ENCODE results near the gene DNAAF9. TPM values are rescaled to one million over a fixed set of nuclear protein-coding genes. Genes with fewer than 3 reads are reported as not detected.

Gene DNAAF9
- 10 to 100 TPM; 14.2 to 26.1 (median 19.5) TPM for total RNA-seq
- polyA plus RNA-seq, result 10 to 100 TPM in 1 of 3 donors, 1 to 10 TPM in 2; 6.9 to 10.9 (median 7.7) TPM
- long read RNA-seq, donor 1, result 0 reads
- long read RNA-seq, donor 2, full-length matches to known transcripts, result 1 of 1 reads
- long read RNA-seq, donor 2, partial matches to known transcripts, result 0 of 1 reads
- long read RNA-seq, donor 2, other reads (novel, unspliced or antisense), result 0 of 1 reads
- long read RNA-seq, donor 3, result 0 reads
- long read RNA-seq, donor 4, partial matches to known transcripts, result 2 of 8 reads
- long read RNA-seq, donor 4, other reads (novel, unspliced or antisense), result 6 of 8 reads
- long read RNA-seq, donor 5, full-length matches to known transcripts, result 3 of 17 reads
- long read RNA-seq, donor 5, partial matches to known transcripts, result 9 of 17 reads
- long read RNA-seq, donor 5, other reads (novel, unspliced or antisense), result 5 of 17 reads
- long read RNA-seq, donor 6, partial matches to known transcripts, result 1 of 6 reads
- long read RNA-seq, donor 6, other reads (novel, unspliced or antisense), result 5 of 6 reads
- long read RNA-seq, donor 7, result 0 reads
- long read RNA-seq, donor 8, result 0 reads
- long read RNA-seq, donor 9, result 0 reads
- long read RNA-seq, donor 10, partial matches to known transcripts, result 5 of 5 reads
- long read RNA-seq, donor 10, other reads (novel, unspliced or antisense), result 0 of 5 reads

GRCh38 chr20:3407040-3407770 is at the start of gene DNAAF9:
Gene DNAAF9 (minus strand): TSS chr20:3407669. CDS start chr20:3407557, 112 bp downstream.
- 0 to 1% (median 1%) methylated on average over 12 to 70 of the region's 71 CpGs for WGBS, 4 donors
- Histone ChIP-seq H3K9me3 (replicated peaks in 1 of 3) (no peaks in the 10 kb centered on the region), H3K27ac (peak within 1 kb of the TSS; percentile 55 to 98 (median 91)), H3K4me3 (peak within 1 kb of the TSS; percentile 53 to 94 (median 82)), H3K36me3 (replicated peaks in 1 of 2) (no peaks in the 10 kb centered on the region), H3K27me3 (no peaks in the 10 kb centered on the region), H3K4me1 (replicated peaks in 1 of 2) (peaks cover 11 to 15% of the 10 kb centered on the region in 2 donors)
- intact Hi-C loops (cut with DNase I), result no loop called here
- DNase-seq, result peak; percentile 43 to 71 (median 61)
- peak in 1 of 2 donors; percentile 49 for TF ChIP-seq POLR2A (IDR thresholded peaks at IDR 0.05)
- peak in 5 of 6 experiments; percentile 27 to 86 (median 43) for TF ChIP-seq CTCF (IDR thresholded peaks at IDR 0.05)

- Histone ChIP-seq H3K4me3 (no peak overlapping the region), H3K27ac (no peak overlapping the region), H3K27me3 (no peaks in the 10 kb centered on the region), H3K4me1 (replicated peaks in 1 of 2) (peaks cover 3% of the 10 kb centered on the region in 2 donors), H3K36me3 (replicated peaks in 1 of 2) (no peaks in the 10 kb centered on the region), H3K9me3 (replicated peaks in 1 of 3) (no peaks in the 10 kb centered on the region)
- intact Hi-C loops (cut with DNase I), result no loop called here
- DNase-seq, result no peak
- no peak for TF ChIP-seq POLR2A (IDR thresholded peaks at IDR 0.05)
- TF ChIP-seq CTCF (IDR thresholded peaks at IDR 0.05), result no peak
- 59 to 84% (median 71%) methylated on average over 4 of the region's 4 CpGs for WGBS, 4 donors
Measured at GRCh38 chr20:3456648-3457047, 49.2 kb upstream of the DNAAF9 start.

- intact Hi-C loops (cut with DNase I), result no loop called here
Measured at GRCh38 chr20:3454831-3455230, 47.4 kb upstream of the DNAAF9 start.

More at GRCh38 chr20:3454831-3455230, 47.4 kb upstream of the DNAAF9 start:
- no peaks in the 10 kb centered on the region for H3K36me3 ChIP-seq (replicated peaks in 1 of 2)
- TF ChIP-seq POLR2A (IDR thresholded peaks at IDR 0.05) (no peak), CTCF (IDR thresholded peaks at IDR 0.05) (no peak)
- no peaks in the 10 kb centered on the region for H3K9me3 ChIP-seq (replicated peaks in 1 of 3)
- no peak overlapping the region for H3K4me3 ChIP-seq
- H3K27me3 ChIP-seq, result no peaks in the 10 kb centered on the region
- 65 to 81% (median 76%) methylated on average over 5 of the region's 5 CpGs for WGBS, 4 donors
- DNase-seq, result no peak
- no peak overlapping the region for H3K27ac ChIP-seq
- peaks cover 1 to 3% of the 10 kb centered on the region in 2 donors for H3K4me1 ChIP-seq (replicated peaks in 1 of 2)

Data from adrenal gland (tissue), 19 donors.